Uterus (tissue), 4 donors: ENCODE data around the gene ZPBP2. TPM values are rescaled to one million over a fixed set of nuclear protein-coding genes. Genes with fewer than 3 reads are reported as not detected.

Source experiments
- DNase-seq, 2 donors: peaks; one replicate each; pipeline ENCODE4 v3.0.0-alpha.2; 2019 to 2020
- H3K27ac ChIP-seq, 2 donors: fragments of 200-600 bp; sonication (generic); 1 replicate in 1 of 2; 2 replicates in 1 of 2; pipeline ENCODE4 v1.5.1; 2016 to 2018
- H3K27me3 ChIP-seq, 2 donors: fragments of 200-600 bp; sonication (generic); one replicate each; pipeline ENCODE4 v1.5.1; 2018 to 2019; ENCODE audit warnings: control low read depth in 1 of 2
- H3K36me3 ChIP-seq, 2 donors: fragments of 200-600 bp; sonication (generic); one replicate each; pipeline ENCODE4 v1.5.1; 2019; ENCODE audit warnings: control low read depth in 1 of 2
- H3K4me1 ChIP-seq, 2 donors: fragments of 200-600 bp; sonication (generic); one replicate each; pipeline ENCODE4 v1.5.1; 2018 to 2019; ENCODE audit warnings: control low read depth in 1 of 2
- H3K4me3 ChIP-seq, 2 donors: fragments of 200-600 bp; sonication (generic); 1 replicate in 1 of 2; 2 replicates in 1 of 2; pipeline ENCODE4 v1.5.1; 2018 to 2019; ENCODE audit warnings: mild to moderate bottlenecking in 1 of 2
- H3K9me3 ChIP-seq, 2 donors: fragments of 200-600 bp; sonication (generic); one replicate each; pipeline ENCODE4 v1.5.1; 2019; ENCODE audit warnings: control low read depth in 1 of 2
- POLR2A ChIP-seq, 2 donors: fragments of 450-650 bp; IDR thresholded peaks; one replicate each; pipeline ENCODE4 v1.6.1; 2016; ENCODE audit warnings: antibody characterized with exemption in 2 of 2, mild to moderate bottlenecking in 1 of 2, moderate library complexity in 1 of 2
- intact Hi-C: fragments of 100-400 bp; cut with DNase I; formaldehyde crosslinking; loops from one replicate; pipeline ENCODE4 v1.15.1; 2023; ENCODE audit warnings: low total_unique reads
- small RNA-seq: library from RNA; depleted of rRNA; stranded (forward); fragments of <200 nt; gene quantifications from one replicate; pipeline ENCODE3, GENCODE V24; 2016
- total RNA-seq, 4 donors: library from RNA; depleted of rRNA in 3 of 4; stranded (reverse); fragments of >200 nt in 3 of 4; gene quantifications; one replicate each; pipeline versions ENCODE4 v1.1.0 to v1.2.4, GENCODE V29; 2014 to 2023
- TF ChIP-seq, protein P1 (sequence below), 4 experiments: fragments of 200-600 bp in 2 of 4; fragments of 450-650 bp in 2 of 4; sonication (generic) in 2 of 4; IDR thresholded peaks; one replicate each; pipeline ENCODE4 v1.5.1; 2016 to 2019; ENCODE audit warnings: antibody characterized with exemption in 4 of 4, mild to moderate bottlenecking in 2 of 4, moderate library complexity in 1 of 4
- donor health status: DM: yes; HTN: yes; CAD: no.

ZPBP2 gene
- total RNA-seq, 4 donors from 2014 or later, result not detected

DNA sequence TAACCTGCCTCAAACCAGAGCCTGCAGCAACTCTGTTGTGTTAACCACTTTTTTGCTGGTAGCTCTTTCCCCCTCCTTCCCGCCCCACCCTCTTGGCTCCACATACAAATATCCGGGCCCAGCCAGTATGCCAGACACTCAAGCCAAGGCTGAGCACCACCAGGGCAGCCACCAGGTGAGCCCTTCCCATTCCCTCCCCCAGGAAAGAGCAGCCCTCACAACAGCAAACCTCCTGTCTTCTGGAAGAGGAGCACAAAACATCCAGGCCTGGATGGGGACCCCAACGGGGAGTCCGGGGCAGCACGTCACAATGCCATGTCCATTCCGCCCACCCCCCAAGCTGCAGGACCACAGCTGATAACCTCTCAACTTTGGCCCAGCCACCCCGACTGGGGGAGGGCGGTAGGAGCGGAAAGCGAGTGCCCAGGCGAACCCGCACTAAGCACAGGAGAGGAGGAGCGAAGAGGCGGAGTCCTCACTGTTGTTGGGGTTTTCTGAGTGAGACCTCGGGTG is 58.6 kb downstream of the ZPBP2 start:
- no peaks in the 10 kb centered on the region for H3K27me3 ChIP-seq
- peak overlapping the region; percentile 75 to 76 for H3K4me3 ChIP-seq
- no peaks in the 10 kb centered on the region for H3K9me3 ChIP-seq
- peak; percentile 32 to 53 for DNase-seq
- intact Hi-C loops, result no loop called here
- H3K4me1 ChIP-seq, result peaks cover 7 to 13% of the 10 kb centered on the region in 2 donors
- peak overlapping the region; percentile 66 to 88 for H3K27ac ChIP-seq
- no peak for TF ChIP-seq POLR2A (IDR thresholded peaks at IDR 0.05)
- TF ChIP-seq, protein P1, sequence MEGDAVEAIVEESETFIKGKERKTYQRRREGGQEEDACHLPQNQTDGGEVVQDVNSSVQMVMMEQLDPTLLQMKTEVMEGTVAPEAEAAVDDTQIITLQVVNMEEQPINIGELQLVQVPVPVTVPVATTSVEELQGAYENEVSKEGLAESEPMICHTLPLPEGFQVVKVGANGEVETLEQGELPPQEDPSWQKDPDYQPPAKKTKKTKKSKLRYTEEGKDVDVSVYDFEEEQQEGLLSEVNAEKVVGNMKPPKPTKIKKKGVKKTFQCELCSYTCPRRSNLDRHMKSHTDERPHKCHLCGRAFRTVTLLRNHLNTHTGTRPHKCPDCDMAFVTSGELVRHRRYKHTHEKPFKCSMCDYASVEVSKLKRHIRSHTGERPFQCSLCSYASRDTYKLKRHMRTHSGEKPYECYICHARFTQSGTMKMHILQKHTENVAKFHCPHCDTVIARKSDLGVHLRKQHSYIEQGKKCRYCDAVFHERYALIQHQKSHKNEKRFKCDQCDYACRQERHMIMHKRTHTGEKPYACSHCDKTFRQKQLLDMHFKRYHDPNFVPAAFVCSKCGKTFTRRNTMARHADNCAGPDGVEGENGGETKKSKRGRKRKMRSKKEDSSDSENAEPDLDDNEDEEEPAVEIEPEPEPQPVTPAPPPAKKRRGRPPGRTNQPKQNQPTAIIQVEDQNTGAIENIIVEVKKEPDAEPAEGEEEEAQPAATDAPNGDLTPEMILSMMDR (IDR thresholded peaks at IDR 0.05), result no peak
- H3K36me3 ChIP-seq, result no peaks in the 10 kb centered on the region

Small RNA genes lying within 50 kb of the gene (small RNA-seq; reads per million reads assigned to genes)
- gene AC090844.1, result not detected

Other genes with a start within 250 kb of the ZPBP2 start
- gene PPP1R1B, start 241.2 kb upstream of the ZPBP2 start, total RNA-seq, result 10 to 100 TPM in 1 of 4 donors, under 1 TPM in 3; 0.26 to 22.0 (median 0.68) TPM
- gene STARD3, start 231.1 kb upstream of the ZPBP2 start, total RNA-seq, result 10 to 100 TPM; 21.0 to 62.3 (median 26.0) TPM
- 1 to 10 TPM in 1 of 4 donors, under 1 TPM in 1, not detected in 2; 0.28 to 2.2 TPM for gene TCAP, start 202.9 kb upstream of the ZPBP2 start, total RNA-seq
- 1 to 10 TPM in 3 of 4 donors, not detected in 1; 3.8 to 5.0 (median 4.7) TPM for gene PNMT, start 199.7 kb upstream of the ZPBP2 start, total RNA-seq
- 10 to 100 TPM in 3 of 4 donors, 1 to 10 TPM in 1; 4.6 to 24.8 (median 19.5) TPM for gene PGAP3, start 180.1 kb upstream of the ZPBP2 start, total RNA-seq
- 10 to 100 TPM; 11.8 to 98.8 (median 44.6) TPM for gene ERBB2, start 168.1 kb upstream of the ZPBP2 start, total RNA-seq
- gene MIEN1, start 137.7 kb upstream of the ZPBP2 start, total RNA-seq, result 100 to 1,000 TPM in 1 of 4 donors, 10 to 100 TPM in 2, 1 to 10 TPM in 1; 4.9 to 125 (median 58.5) TPM
- 10 to 100 TPM in 1 of 4 donors, 1 to 10 TPM in 2, under 1 TPM in 1; 0.51 to 14.3 (median 5.6) TPM for gene GRB7, start 130.3 kb upstream of the ZPBP2 start, total RNA-seq
- gene IKZF3, start 3.9 kb upstream of the ZPBP2 start, total RNA-seq, result 1 to 10 TPM in 3 of 4 donors, under 1 TPM in 1; 0.88 to 2.1 (median 1.6) TPM
- 10 to 100 TPM in 2 of 4 donors, 1 to 10 TPM in 1, under 1 TPM in 1; 0.29 to 12.6 (median 6.4) TPM for gene GSDMB, start 50.4 kb downstream of the ZPBP2 start, total RNA-seq
- 10 to 100 TPM; 15.9 to 71.5 (median 42.9) TPM for gene ORMDL3, start 59.4 kb downstream of the ZPBP2 start, total RNA-seq
- gene LRRC3C, start 59.5 kb downstream of the ZPBP2 start, total RNA-seq, result under 1 TPM in 1 of 4 donors, not detected in 3; 0.52 TPM
- under 1 TPM in 3 of 4 donors, not detected in 1; 0.18 to 0.35 (median 0.26) TPM for gene GSDMA, start 94.8 kb downstream of the ZPBP2 start, total RNA-seq
- 100 to 1,000 TPM in 1 of 4 donors, 10 to 100 TPM in 3; 62.0 to 158 (median 84.7) TPM for gene PSMD3, start 112.6 kb downstream of the ZPBP2 start, total RNA-seq
- 1 to 10 TPM in 1 of 4 donors, under 1 TPM in 1, not detected in 2; 0.29 to 5.0 TPM for gene CSF3, start 147.2 kb downstream of the ZPBP2 start, total RNA-seq
- gene MED24, start 186.2 kb downstream of the ZPBP2 start, total RNA-seq, result 100 to 1,000 TPM in 1 of 4 donors, 10 to 100 TPM in 3; 17.6 to 111 (median 44.7) TPM
- 100 to 1,000 TPM in 1 of 4 donors, 10 to 100 TPM in 3; 19.7 to 124 (median 63.1) TPM for gene THRA, start 194.8 kb downstream of the ZPBP2 start, total RNA-seq
- 10 to 100 TPM in 1 of 4 donors, 1 to 10 TPM in 3; 2.0 to 92.1 (median 4.7) TPM for gene NR1D1, start 232.4 kb downstream of the ZPBP2 start, total RNA-seq